GM21528 (cell line): ENCODE measurements around the gene POLD2.

Source experiments
- ATAC-seq: cut with Tn5 transposase; IDR thresholded peaks from one replicate; pipeline ENCODE4 v1.9.1; 2021; ENCODE audit warnings: mild to moderate bottlenecking, moderate library complexity; ENCODE audit not compliant: unreplicated experiment, low FRiP score

The POLD2 gene

GRCh38 chr7:44084701-44085100, 38.6 kb downstream of the POLD2 start:
- ATAC-seq: no peak

GRCh38 chr7:44083796-44084195, 39.6 kb downstream of the POLD2 start:
- no peak for ATAC-seq

- ATAC-seq: peak; percentile 91
These were observed 40.7 kb downstream of the POLD2 start for GRCh38 chr7:44082541-44083207.

- ATAC-seq: no peak
These were observed 42.0 kb downstream of the POLD2 start for GRCh38 chr7:44081266-44081748.

GRCh38 chr7:44080686-44081265, 42.6 kb downstream of the POLD2 start:
- no peak for ATAC-seq

- ATAC-seq: no peak
These were observed 43.2 kb downstream of the POLD2 start for GRCh38 chr7:44080118-44080517.

GRCh38 chr7:44079331-44080021, 43.9 kb downstream of the POLD2 start:
- no peak for ATAC-seq

- no peak for ATAC-seq
These were observed 44.8 kb downstream of the POLD2 start for GRCh38 chr7:44078521-44078920.

GRCh38 chr7:44077681-44078091, 45.7 kb downstream of the POLD2 start:
- no peak for ATAC-seq

GRCh38 chr7:44077061-44077460, 46.3 kb downstream of the POLD2 start:
- ATAC-seq: no peak

- no peak for ATAC-seq
These were observed 47.0 kb downstream of the POLD2 start for GRCh38 chr7:44076101-44076895.

GRCh38 chr7:44075296-44076075, 47.9 kb downstream of the POLD2 start:
- ATAC-seq: no peak

GRCh38 chr7:44074349-44074695, 49.0 kb downstream of the POLD2 start:
- ATAC-seq: peak; percentile 2

GRCh38 chr7:44073664-44074348, 49.5 kb downstream of the POLD2 start:
- ATAC-seq: peak; percentile 47

- ATAC-seq: no peak
These were observed 50.8 kb downstream of the POLD2 start for GRCh38 chr7:44072364-44073231.

GRCh38 chr7:44071726-44072363, 51.5 kb downstream of the POLD2 start:
- ATAC-seq: no peak

GRCh38 chr7:44068054-44068453, 55.3 kb downstream of the POLD2 start:
- no peak for ATAC-seq
